ENCODE data around the gene DLX4.

DLX4 gene

GRCh38 chr17:49949634-49950033, 19.4 kb upstream of the DLX4 start:
- no peak for FAIRE-seq

GRCh38 chr17:49951362-49952082, 17.5 kb upstream of the DLX4 start:
- FAIRE-seq, result no peak

GRCh38 chr17:49952209-49952911, 16.6 kb upstream of the DLX4 start:
- FAIRE-seq, result no peak

GRCh38 chr17:49952912-49953497, 16.0 kb upstream of the DLX4 start:
- no peak for FAIRE-seq

GRCh38 chr17:49955157-49955556, 13.8 kb upstream of the DLX4 start:
- no peak for FAIRE-seq

GRCh38 chr17:49956780-49957179, 12.2 kb upstream of the DLX4 start:
- FAIRE-seq, result no peak

- FAIRE-seq, result no peak
These were observed 11.6 kb upstream of the DLX4 start for GRCh38 chr17:49957350-49957749.

GRCh38 chr17:49958723-49959122, 10.3 kb upstream of the DLX4 start:
- no peak for FAIRE-seq

- FAIRE-seq, result no peak
These were observed 9.6 kb upstream of the DLX4 start for GRCh38 chr17:49959183-49959935.

GRCh38 chr17:49962599-49963308, 6.2 kb upstream of the DLX4 start:
- FAIRE-seq, result no peak

- no peak for FAIRE-seq
These were observed 5.7 kb upstream of the DLX4 start for GRCh38 chr17:49963309-49963625.

GRCh38 chr17:49963626-49964302, 5.2 kb upstream of the DLX4 start:
- no peak for FAIRE-seq

GRCh38 chr17:49964303-49964768, 4.7 kb upstream of the DLX4 start:
- no peak for FAIRE-seq

GRCh38 chr17:49964769-49965523, 4.0 kb upstream of the DLX4 start:
- FAIRE-seq, result no peak

- FAIRE-seq, result no peak
These were observed 3.5 kb upstream of the DLX4 start for GRCh38 chr17:49965524-49965909.

GRCh38 chr17:49966767-49967166, 2.2 kb upstream of the DLX4 start:
- FAIRE-seq, result no peak

- FAIRE-seq, result no peak
These were observed 1.8 kb upstream of the DLX4 start for GRCh38 chr17:49967205-49967604.

- no peak for FAIRE-seq
These were observed 1.2 kb upstream of the DLX4 start for GRCh38 chr17:49967621-49968404.

- FAIRE-seq, result no peak
These were observed 421 bp upstream of the DLX4 start for GRCh38 chr17:49968405-49969133.

Data from A204.1 (cell line).